Retinal pigment epithelial cell (primary cell): ENCODE data around the gene ABCG1.

ENCODE experiments used
- DNase-seq: peaks from one replicate; pipeline ENCODE4 v3.0.0-alpha.2; 2010; ENCODE audit warnings: low read depth
- H3K4me3 ChIP-seq: 2 replicates; pipeline ENCODE4 v1.5.1; 2011; ENCODE audit warnings: mild to moderate bottlenecking, low read length, control low read depth, moderate library complexity
- CTCF ChIP-seq: conservative IDR thresholded peaks from 2 replicates; pipeline ENCODE4 v1.5.1; 2011; ENCODE audit warnings: low read depth, low read length, control low read depth, inconsistent platforms

ABCG1 gene

GRCh38 chr21:42188663-42189062 is 30.3 kb upstream of the ABCG1 start:
- no peak overlapping the region for H3K4me3 ChIP-seq
- TF ChIP-seq CTCF = no peak
- no peak for DNase-seq

- DNase-seq = no peak
Observed at GRCh38 chr21:42189431-42189830, 29.5 kb upstream of the ABCG1 start.

GRCh38 chr21:42189860-42190485 is 29.0 kb upstream of the ABCG1 start:
- no peak overlapping the region for H3K4me3 ChIP-seq
- no peak for TF ChIP-seq CTCF
- DNase-seq = no peak

More at GRCh38 chr21:42189431-42189830, 29.5 kb upstream of the ABCG1 start:
- H3K4me3 ChIP-seq = no peak overlapping the region
- no peak for TF ChIP-seq CTCF

- DNase-seq = no peak
- no peak for TF ChIP-seq CTCF
Observed at GRCh38 chr21:42190486-42190863, 28.5 kb upstream of the ABCG1 start.

GRCh38 chr21:42191064-42191463 is 27.9 kb upstream of the ABCG1 start:
- TF ChIP-seq CTCF = no peak
- no peak overlapping the region for H3K4me3 ChIP-seq
- DNase-seq = no peak

More at GRCh38 chr21:42190486-42190863, 28.5 kb upstream of the ABCG1 start:
- H3K4me3 ChIP-seq = no peak overlapping the region

GRCh38 chr21:42191696-42192595 is 27.0 kb upstream of the ABCG1 start:
- H3K4me3 ChIP-seq = no peak overlapping the region
- DNase-seq = no peak
- no peak for TF ChIP-seq CTCF
